SU-DHL-6 (cell line): Measurements from ENCODE around the gene CDKAL1.

Experiments
- H2AFZ ChIP-seq: fragments of 200-600 bp; sonication (generic); 2 replicates; pipeline ENCODE4 v1.6.1; 2014; ENCODE audit warnings: low read depth, mild to moderate bottlenecking, moderate library complexity, mixed read lengths, antibody characterized with exemption, low read length; ENCODE audit not compliant: severe bottlenecking
- H3F3A ChIP-seq: fragments of 200-600 bp; shearing (Covaris generic); 2 replicates; pipeline ENCODE4 v1.6.0; 2016; ENCODE audit warnings: antibody characterized with exemption, mild to moderate bottlenecking; ENCODE audit not compliant: insufficient read depth
- H3K27ac ChIP-seq: fragments of 200-600 bp; sonication (generic); 2 replicates; pipeline ENCODE4 v1.5.1; 2016; ENCODE audit warnings: low read depth, mild to moderate bottlenecking, low read length, moderate library complexity, mixed read lengths
- H3K27me3 ChIP-seq: fragments of 200-600 bp; sonication (generic), shearing (Covaris generic); 2 replicates; pipeline ENCODE4 v1.6.0; 2014; ENCODE audit warnings: mild to moderate bottlenecking, low read length
- H3K36me3 ChIP-seq: fragments of 200-600 bp; sonication (generic); 2 replicates; pipeline ENCODE4 v1.6.1; 2014; ENCODE audit warnings: mild to moderate bottlenecking, low read length, mixed read lengths
- H3K4me2 ChIP-seq: fragments of 300-600, 200-600 bp; shearing (Covaris generic), sonication (generic); 2 replicates; pipeline ENCODE4 v1.6.0; 2014; ENCODE audit warnings: low read length, low read depth, mild to moderate bottlenecking; ENCODE audit not compliant: poor library complexity, severe bottlenecking
- H3K4me3 ChIP-seq: fragments of 200-600 bp; sonication (generic); 2 replicates; pipeline ENCODE4 v1.5.1; 2014; ENCODE audit warnings: antibody characterized with exemption, low read length, mild to moderate bottlenecking, mixed read lengths; ENCODE audit not compliant: insufficient read depth, poor library complexity, severe bottlenecking
- H3K79me2 ChIP-seq: fragments of 200-600 bp; sonication (generic); 2 replicates; pipeline ENCODE4 v1.6.1; 2014; ENCODE audit warnings: mild to moderate bottlenecking, low read length, moderate library complexity; ENCODE audit not compliant: insufficient read depth
- H3K9ac ChIP-seq: fragments of 200-600 bp; sonication (generic); 2 replicates; pipeline ENCODE4 v1.7.0; 2014; ENCODE audit warnings: mild to moderate bottlenecking, low read length
- H3K9me2 ChIP-seq: fragments of 200-600 bp; sonication (generic); replicated peaks from 2 replicates; pipeline ENCODE4 v1.6.1; 2014; ENCODE audit warnings: low read length; ENCODE audit not compliant: insufficient read depth
- H3K9me3 ChIP-seq: fragments of 200-600 bp; sonication (generic); 2 replicates; pipeline ENCODE4 v1.6.1; 2014; ENCODE audit warnings: low read length, mixed read lengths; ENCODE audit not compliant: insufficient read depth
- H4K20me1 ChIP-seq: fragments of 200-600 bp; sonication (generic); 2 replicates; pipeline ENCODE4 v1.6.1; 2014; ENCODE audit warnings: low read depth, mild to moderate bottlenecking, antibody characterized with exemption, low read length, moderate library complexity, mixed read lengths
- EZH2phosphoT487 ChIP-seq: fragments of 200-600 bp; sonication (generic), shearing (Covaris generic); conservative IDR thresholded peaks from 2 replicates; pipeline ENCODE4 v1.6.1; 2018; ENCODE audit warnings: mild to moderate bottlenecking, antibody characterized with exemption, low read length, moderate library complexity, mixed read lengths
- TF ChIP-seq, protein P1 (sequence below): fragments of 200-600 bp; sonication (generic); IDR thresholded peaks from one replicate; pipeline ENCODE4 v1.5.1; 2017; ENCODE audit warnings: antibody characterized with exemption, mild to moderate bottlenecking, low read length, moderate library complexity; ENCODE audit not compliant: insufficient read depth, poor library complexity, severe bottlenecking

The CDKAL1 gene

DNA sequence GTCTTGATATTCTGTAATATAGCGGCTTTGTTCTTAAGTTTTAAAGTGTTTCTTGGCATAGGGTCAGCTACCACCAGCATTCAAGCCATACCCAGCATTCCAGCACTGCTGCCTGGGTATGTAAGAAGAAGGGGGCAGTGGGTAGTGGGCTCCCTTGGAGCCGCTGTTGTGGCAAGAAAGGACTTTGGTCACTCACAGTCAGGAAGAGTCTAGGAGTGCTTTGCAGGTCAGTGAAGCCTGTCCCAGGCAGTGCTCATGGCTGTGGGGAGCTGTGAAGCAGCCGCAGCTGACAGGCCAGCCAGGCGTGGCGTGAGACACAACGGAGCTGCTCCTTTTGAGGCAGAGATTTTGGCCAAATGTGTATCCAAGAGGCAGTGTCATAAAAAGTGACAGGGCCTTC is 512.0 kb downstream of the CDKAL1 start:
- H3F3A ChIP-seq = no peaks in the 10 kb centered on the region
- H4K20me1 ChIP-seq = no peaks in the 10 kb centered on the region
- no peaks in the 10 kb centered on the region for H3K27me3 ChIP-seq
- H2AFZ ChIP-seq = no peak overlapping the region
- no peaks in the 10 kb centered on the region for H3K79me2 ChIP-seq
- H3K9ac ChIP-seq = no peak overlapping the region
- H3K36me3 ChIP-seq = no peaks in the 10 kb centered on the region
- TF ChIP-seq, protein P1, sequence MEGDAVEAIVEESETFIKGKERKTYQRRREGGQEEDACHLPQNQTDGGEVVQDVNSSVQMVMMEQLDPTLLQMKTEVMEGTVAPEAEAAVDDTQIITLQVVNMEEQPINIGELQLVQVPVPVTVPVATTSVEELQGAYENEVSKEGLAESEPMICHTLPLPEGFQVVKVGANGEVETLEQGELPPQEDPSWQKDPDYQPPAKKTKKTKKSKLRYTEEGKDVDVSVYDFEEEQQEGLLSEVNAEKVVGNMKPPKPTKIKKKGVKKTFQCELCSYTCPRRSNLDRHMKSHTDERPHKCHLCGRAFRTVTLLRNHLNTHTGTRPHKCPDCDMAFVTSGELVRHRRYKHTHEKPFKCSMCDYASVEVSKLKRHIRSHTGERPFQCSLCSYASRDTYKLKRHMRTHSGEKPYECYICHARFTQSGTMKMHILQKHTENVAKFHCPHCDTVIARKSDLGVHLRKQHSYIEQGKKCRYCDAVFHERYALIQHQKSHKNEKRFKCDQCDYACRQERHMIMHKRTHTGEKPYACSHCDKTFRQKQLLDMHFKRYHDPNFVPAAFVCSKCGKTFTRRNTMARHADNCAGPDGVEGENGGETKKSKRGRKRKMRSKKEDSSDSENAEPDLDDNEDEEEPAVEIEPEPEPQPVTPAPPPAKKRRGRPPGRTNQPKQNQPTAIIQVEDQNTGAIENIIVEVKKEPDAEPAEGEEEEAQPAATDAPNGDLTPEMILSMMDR = no peak
- TF ChIP-seq EZH2phosphoT487 = no peak
- no peaks in the 10 kb centered on the region for H3K9me2 ChIP-seq
- H3K4me3 ChIP-seq = no peak overlapping the region
- H3K27ac ChIP-seq = no peak overlapping the region
- H3K9me3 ChIP-seq = no peaks in the 10 kb centered on the region
- H3K4me2 ChIP-seq = no peak overlapping the region

DNA sequence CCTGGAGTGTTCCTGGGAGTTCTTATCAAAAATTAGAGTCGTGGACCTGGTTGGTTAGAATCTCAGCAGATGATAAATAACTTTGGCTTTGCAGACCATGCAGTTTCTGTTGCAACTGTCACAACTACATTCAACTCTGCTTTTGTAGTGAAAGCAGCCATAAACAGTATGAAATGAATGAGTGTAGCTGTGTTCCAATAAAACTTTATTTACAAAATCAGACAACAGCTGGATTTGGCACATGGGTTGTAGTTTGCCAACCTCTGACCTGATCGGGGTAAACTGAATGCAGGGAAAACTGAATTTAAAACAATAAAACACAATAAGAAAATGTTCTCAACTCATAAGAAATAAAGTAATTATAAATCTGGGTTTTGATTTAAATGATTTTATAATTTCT is 513.8 kb downstream of the CDKAL1 start:
- no peaks in the 10 kb centered on the region for H3F3A ChIP-seq
- H3K79me2 ChIP-seq = no peaks in the 10 kb centered on the region
- H3K27ac ChIP-seq = no peak overlapping the region
- no peaks in the 10 kb centered on the region for H4K20me1 ChIP-seq
- TF ChIP-seq, protein P1 = no peak
- TF ChIP-seq EZH2phosphoT487 = no peak
- H3K4me3 ChIP-seq = no peak overlapping the region
- no peaks in the 10 kb centered on the region for H3K27me3 ChIP-seq
- H3K4me2 ChIP-seq = no peak overlapping the region
- H3K36me3 ChIP-seq = no peaks in the 10 kb centered on the region
- no peak overlapping the region for H3K9ac ChIP-seq
- H3K9me2 ChIP-seq = no peaks in the 10 kb centered on the region
- no peaks in the 10 kb centered on the region for H3K9me3 ChIP-seq
- no peak overlapping the region for H2AFZ ChIP-seq

DNA sequence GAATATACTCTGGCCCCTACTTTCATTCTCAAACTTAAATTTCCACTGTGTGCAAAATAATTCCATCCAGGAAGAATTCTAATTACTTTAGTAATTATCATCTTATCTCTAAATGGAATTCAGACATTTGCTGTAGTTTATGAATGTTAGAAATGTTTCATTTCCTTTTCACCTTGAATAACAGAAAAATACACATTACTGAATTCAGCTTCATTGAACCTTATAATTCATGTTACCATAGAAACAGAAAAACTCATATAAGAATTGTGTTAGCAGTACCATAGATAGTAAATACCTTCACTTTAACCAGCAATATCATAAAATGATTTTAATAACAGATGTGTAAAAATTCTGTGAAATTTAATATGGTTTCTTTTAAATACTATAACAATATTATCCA is 514.9 kb downstream of the CDKAL1 start:
- Histone ChIP-seq H2AFZ (no peak overlapping the region), H3K36me3 (no peaks in the 10 kb centered on the region), H4K20me1 (no peaks in the 10 kb centered on the region), H3K27me3 (no peaks in the 10 kb centered on the region), H3F3A (no peaks in the 10 kb centered on the region), H3K9me3 (no peaks in the 10 kb centered on the region), H3K4me3 (no peak overlapping the region), H3K9ac (no peak overlapping the region), H3K9me2 (no peaks in the 10 kb centered on the region), H3K79me2 (no peaks in the 10 kb centered on the region), H3K4me2 (no peak overlapping the region), H3K27ac (no peak overlapping the region)
- TF ChIP-seq, protein P1 = no peak
- TF ChIP-seq EZH2phosphoT487 = no peak
